A673 (cell line): ENCODE results near the gene RGS13.

Experiments
- CTCF ChIP-seq: fragments of 300-800, 200-600 bp; sonication (generic); conservative IDR thresholded peaks from 2 replicates; pipeline ENCODE4 v1.5.1; 2017; ENCODE audit warnings: low read depth, mild to moderate bottlenecking, antibody characterized with exemption, low read length, moderate library complexity, mixed read lengths
- EZH2 ChIP-seq: fragments of 200-600 bp; sonication (generic); IDR thresholded peaks from 2 replicates; pipeline ENCODE4 v1.6.1; 2017; ENCODE audit warnings: borderline replicate concordance, low read depth, mild to moderate bottlenecking, mixed read lengths, antibody characterized with exemption, low read length; ENCODE audit not compliant: poor library complexity, severe bottlenecking

GRCh38 chr1:192627901-192628300 lies 8.0 kb upstream of the RGS13 start:
- no peak for TF ChIP-seq CTCF
- no peak for TF ChIP-seq EZH2
